ENCODE results near the gene XDH. TPM values are rescaled to one million over a fixed set of nuclear protein-coding genes. Genes with fewer than 3 reads are reported as not detected.

Gene XDH
- total RNA-seq, 1 experiment from 2014 or later, result not detected

DNA sequence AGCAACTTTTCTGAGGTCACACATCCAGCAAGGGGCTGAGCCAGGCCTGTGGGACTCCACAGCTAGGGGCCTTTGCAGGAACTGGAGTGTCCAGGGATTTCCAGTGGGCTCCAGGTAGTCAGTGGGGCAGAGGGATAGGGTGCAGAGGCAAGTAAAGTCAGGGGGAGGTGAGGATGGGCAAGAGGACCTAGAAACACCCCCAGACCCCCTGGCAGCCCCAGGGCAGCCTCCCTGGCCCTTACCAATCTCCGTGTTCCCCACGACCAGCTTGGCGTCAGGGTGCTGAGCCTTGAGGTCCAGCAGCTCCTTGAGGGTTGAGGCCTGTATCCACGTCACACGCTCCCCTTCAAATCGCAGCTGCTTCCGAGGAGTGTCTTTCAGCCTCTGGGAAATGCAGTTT lies 28.4 kb downstream of the XDH start:
- Histone ChIP-seq H3K9me3 (replicated peaks) (no peaks in the 10 kb centered on the region), H3K36me3 (no peaks in the 10 kb centered on the region), H3K4me1 (peaks cover 3% of the 10 kb centered on the region; the same call in 1 of the 2 replicates), H3K27me3 (no peaks in the 10 kb centered on the region), H3K4me3 (no peak overlapping the region), H3K27ac (no peak overlapping the region)
- no peak for DNase-seq

DNA sequence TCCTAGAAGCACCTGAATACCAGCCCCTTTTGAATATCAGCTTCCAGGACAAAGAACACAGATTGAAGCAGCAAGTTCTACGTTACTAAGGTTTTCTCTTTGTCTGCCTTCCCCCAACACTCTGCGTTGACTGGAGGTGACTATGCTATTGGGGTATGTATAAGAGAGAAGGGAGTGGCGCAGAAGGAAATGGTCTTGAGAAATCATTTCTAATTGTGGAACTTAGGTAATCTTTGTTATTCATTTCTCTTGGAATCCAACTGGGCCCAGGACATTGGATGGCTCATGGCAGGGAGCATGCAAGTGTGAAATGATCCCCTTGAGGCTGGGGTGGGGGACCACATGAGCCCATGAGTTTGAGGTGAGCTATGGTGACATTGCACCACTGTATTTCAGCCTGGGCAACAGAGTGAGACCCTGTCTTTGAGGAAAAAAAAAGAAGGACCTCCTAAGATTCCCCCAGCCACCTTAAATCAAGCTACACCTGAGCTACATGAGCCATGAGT lies 29.7 kb downstream of the XDH start:
- no peaks in the 10 kb centered on the region for H3K36me3 ChIP-seq
- H3K9me3 ChIP-seq (replicated peaks), result no peaks in the 10 kb centered on the region
- no peak for DNase-seq
- peaks cover 3% of the 10 kb centered on the region; the same call in 1 of the 2 replicates for H3K4me1 ChIP-seq
- no peak overlapping the region for H3K4me3 ChIP-seq
- no peaks in the 10 kb centered on the region for H3K27me3 ChIP-seq
- H3K27ac ChIP-seq, result peak overlapping the region; percentile 13; the same call in 1 of the 2 replicates

GRCh38 chr2:31384351-31384750 lies 30.2 kb downstream of the XDH start:
- H3K27me3 ChIP-seq, result no peaks in the 10 kb centered on the region
- H3K9me3 ChIP-seq (replicated peaks), result no peaks in the 10 kb centered on the region
- peaks cover 3% of the 10 kb centered on the region; the same call in 1 of the 2 replicates for H3K4me1 ChIP-seq
- H3K36me3 ChIP-seq, result no peaks in the 10 kb centered on the region
- H3K27ac ChIP-seq, result peak overlapping the region; percentile 13; the same call in 1 of the 2 replicates
- H3K4me3 ChIP-seq, result no peak overlapping the region
- peak; percentile 34 to 59 for DNase-seq

GRCh38 chr2:31383471-31384153 lies 30.9 kb downstream of the XDH start:
- H3K27me3 ChIP-seq, result no peaks in the 10 kb centered on the region
- no peaks in the 10 kb centered on the region for H3K36me3 ChIP-seq
- H3K4me1 ChIP-seq, result peaks cover 3% of the 10 kb centered on the region; the same call in 1 of the 2 replicates
- H3K9me3 ChIP-seq (replicated peaks), result no peaks in the 10 kb centered on the region
- DNase-seq, result no peak
- H3K4me3 ChIP-seq, result no peak overlapping the region
- H3K27ac ChIP-seq, result peak overlapping the region; percentile 13; the same call in 1 of the 2 replicates

- peaks cover 3% of the 10 kb centered on the region; the same call in 1 of the 2 replicates for H3K4me1 ChIP-seq
- H3K36me3 ChIP-seq, result no peaks in the 10 kb centered on the region
- DNase-seq, result peak in 1 of 2 experiments; percentile 17
- no peak overlapping the region for H3K27ac ChIP-seq
- H3K4me3 ChIP-seq, result no peak overlapping the region
- H3K27me3 ChIP-seq, result no peaks in the 10 kb centered on the region
- H3K9me3 ChIP-seq (replicated peaks), result no peaks in the 10 kb centered on the region
These were observed 32.0 kb downstream of the XDH start for GRCh38 chr2:31382452-31383120.

DNA sequence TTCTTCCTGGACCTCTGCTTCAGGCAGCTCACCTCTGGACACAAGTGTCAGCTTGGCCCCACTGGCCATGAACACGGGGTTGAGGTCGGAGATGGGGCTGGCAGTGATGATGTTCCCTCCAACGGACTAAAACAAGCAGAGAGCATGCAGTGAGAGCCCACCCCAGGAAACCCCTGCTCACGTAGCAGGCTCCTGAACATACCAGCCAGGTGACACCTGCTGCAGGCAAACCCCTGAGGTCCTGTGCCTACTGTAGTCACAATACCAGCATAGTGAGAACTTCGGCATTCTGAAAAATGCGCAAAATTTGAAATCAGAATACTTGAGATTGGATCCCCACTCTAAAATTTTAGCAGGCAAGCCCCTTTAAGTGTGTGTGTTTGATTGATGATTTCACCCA lies 32.9 kb downstream of the XDH start:
- Histone ChIP-seq H3K27ac (no peak overlapping the region), H3K9me3 (replicated peaks) (no peaks in the 10 kb centered on the region), H3K4me1 (peaks cover 3% of the 10 kb centered on the region; the same call in 1 of the 2 replicates), H3K4me3 (no peak overlapping the region), H3K27me3 (no peaks in the 10 kb centered on the region), H3K36me3 (no peaks in the 10 kb centered on the region)
- no peak for DNase-seq

- H3K4me1 ChIP-seq, result peaks cover 3% of the 10 kb centered on the region; the same call in 1 of the 2 replicates
- no peaks in the 10 kb centered on the region for H3K9me3 ChIP-seq (replicated peaks)
- DNase-seq, result no peak
- H3K4me3 ChIP-seq, result no peak overlapping the region
- H3K27ac ChIP-seq, result no peak overlapping the region
- no peaks in the 10 kb centered on the region for H3K36me3 ChIP-seq
- H3K27me3 ChIP-seq, result no peaks in the 10 kb centered on the region
These were observed 34.3 kb downstream of the XDH start for GRCh38 chr2:31380243-31380642.

- no peak overlapping the region for H3K4me3 ChIP-seq
- H3K27me3 ChIP-seq, result no peaks in the 10 kb centered on the region
These were observed 34.8 kb downstream of the XDH start for GRCh38 chr2:31379747-31380146.

GRCh38 chr2:31378791-31379501 lies 35.6 kb downstream of the XDH start:
- Histone ChIP-seq H3K9me3 (replicated peaks) (no peaks in the 10 kb centered on the region), H3K27me3 (no peaks in the 10 kb centered on the region), H3K4me3 (no peak overlapping the region), H3K36me3 (no peaks in the 10 kb centered on the region), H3K27ac (no peak overlapping the region), H3K4me1 (no peaks in the 10 kb centered on the region)
- DNase-seq, result no peak

More at GRCh38 chr2:31379747-31380146, 34.8 kb downstream of the XDH start:
- no peak for DNase-seq
- no peaks in the 10 kb centered on the region for H3K9me3 ChIP-seq (replicated peaks)
- H3K36me3 ChIP-seq, result no peaks in the 10 kb centered on the region
- H3K4me1 ChIP-seq, result peaks cover 2% of the 10 kb centered on the region; the same call in 1 of the 2 replicates
- H3K27ac ChIP-seq, result no peak overlapping the region

GRCh38 chr2:31378389-31378788 lies 36.2 kb downstream of the XDH start:
- no peaks in the 10 kb centered on the region for H3K27me3 ChIP-seq
- H3K27ac ChIP-seq, result no peak overlapping the region
- H3K36me3 ChIP-seq, result no peaks in the 10 kb centered on the region
- no peaks in the 10 kb centered on the region for H3K9me3 ChIP-seq (replicated peaks)
- no peak for DNase-seq
- no peaks in the 10 kb centered on the region for H3K4me1 ChIP-seq
- H3K4me3 ChIP-seq, result no peak overlapping the region

- no peak overlapping the region for H3K27ac ChIP-seq
- no peak for DNase-seq
- H3K4me1 ChIP-seq, result no peaks in the 10 kb centered on the region
- no peaks in the 10 kb centered on the region for H3K36me3 ChIP-seq
- no peaks in the 10 kb centered on the region for H3K9me3 ChIP-seq (replicated peaks)
- no peak overlapping the region for H3K4me3 ChIP-seq
- no peaks in the 10 kb centered on the region; the same call in 1 of the 2 replicates for H3K27me3 ChIP-seq
These were observed 41.4 kb downstream of the XDH start for GRCh38 chr2:31373127-31373526.

DNA sequence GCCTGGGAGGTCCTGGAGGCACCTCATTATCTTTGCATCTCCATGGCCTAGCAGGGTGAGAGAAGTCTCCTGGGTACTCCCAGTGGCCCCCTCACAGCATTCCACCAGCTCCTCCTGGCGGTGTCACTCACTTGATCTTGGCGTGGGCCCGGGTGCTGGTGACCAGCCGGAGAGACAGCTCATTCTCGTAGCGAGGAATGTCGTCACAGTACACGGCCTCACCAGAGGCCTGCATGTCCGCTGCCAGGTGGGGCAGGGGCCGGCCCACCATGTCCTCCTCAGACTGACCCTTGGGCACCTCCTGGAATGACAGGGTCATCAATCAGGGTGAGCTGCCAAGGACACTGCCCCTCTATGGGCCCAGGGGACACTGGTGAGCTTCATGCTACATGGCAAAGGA lies 42.4 kb downstream of the XDH start:
- no peak for DNase-seq
- H3K4me3 ChIP-seq, result no peak overlapping the region
- no peaks in the 10 kb centered on the region for H3K9me3 ChIP-seq (replicated peaks)
- H3K4me1 ChIP-seq, result no peaks in the 10 kb centered on the region
- no peaks in the 10 kb centered on the region; the same call in 1 of the 2 replicates for H3K27me3 ChIP-seq
- no peak overlapping the region for H3K27ac ChIP-seq
- H3K36me3 ChIP-seq, result no peaks in the 10 kb centered on the region

DNA sequence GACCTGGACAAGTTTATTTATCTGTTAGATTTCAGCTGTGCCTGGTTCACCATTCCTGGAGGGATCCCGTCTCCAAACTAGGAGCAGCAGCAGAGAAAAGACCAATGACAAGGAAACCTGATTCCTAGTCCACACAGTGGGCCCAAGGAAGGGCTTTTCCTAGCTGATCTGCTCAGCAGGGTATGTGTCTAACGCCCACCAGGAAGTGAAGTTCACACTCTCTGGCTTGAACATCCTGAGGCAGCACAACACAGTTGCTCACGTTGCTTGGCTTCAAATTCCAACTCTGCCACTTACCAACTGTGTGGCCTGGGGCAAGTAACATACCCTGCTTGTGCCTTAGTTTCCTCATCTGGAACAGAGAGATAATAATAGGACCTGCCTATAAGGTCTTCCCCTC lies 42.9 kb downstream of the XDH start:
- Histone ChIP-seq H3K27me3 (no peaks in the 10 kb centered on the region; the same call in 1 of the 2 replicates), H3K9me3 (replicated peaks) (no peaks in the 10 kb centered on the region), H3K4me1 (no peaks in the 10 kb centered on the region), H3K36me3 (no peaks in the 10 kb centered on the region), H3K27ac (no peak overlapping the region), H3K4me3 (no peak overlapping the region)
- no peak for DNase-seq

DNA sequence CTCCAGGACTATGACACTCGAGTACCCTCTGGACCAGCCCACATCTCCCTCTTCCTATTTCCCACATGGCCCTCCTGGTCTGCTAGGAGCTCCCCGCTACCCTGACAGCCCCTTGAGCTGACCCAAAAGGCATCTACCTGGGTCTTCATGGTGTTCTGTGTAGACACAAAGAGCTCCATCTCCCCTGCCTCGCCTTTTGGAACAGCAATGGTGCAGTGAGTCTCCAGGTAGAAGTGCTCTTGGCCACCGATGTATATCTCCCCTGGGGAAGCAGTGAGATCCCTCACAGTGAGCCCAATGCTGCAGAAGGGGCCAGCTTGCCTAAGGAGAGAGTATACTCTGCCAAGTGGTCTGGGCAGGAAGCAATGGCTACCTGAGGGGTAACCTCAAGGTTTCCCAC lies 47.8 kb downstream of the XDH start:
- Histone ChIP-seq H3K27me3 (no peaks in the 10 kb centered on the region; the same call in 1 of the 2 replicates), H3K4me1 (no peaks in the 10 kb centered on the region), H3K9me3 (replicated peaks) (no peaks in the 10 kb centered on the region), H3K4me3 (no peak overlapping the region), H3K27ac (no peak overlapping the region), H3K36me3 (no peaks in the 10 kb centered on the region)
- no peak for DNase-seq
